DLD1 (cell line): Measurements from ENCODE around the gene TBC1D22A.

Experiments used
- in situ Hi-C: cut with HindIII; loops from 2 replicates; pipeline ENCODE4 v1.10.0; 2017; ENCODE audit warnings: low sequenced_read_pairs

Gene TBC1D22A

GRCh38 chr22:46829941-46830715 is 67.7 kb downstream of the TBC1D22A start:
- in situ Hi-C loops, result loop anchor here (5.0 kb wide), 1 partner anchor 57 kb away; no protein-coding TSS in a partner anchor

DNA sequence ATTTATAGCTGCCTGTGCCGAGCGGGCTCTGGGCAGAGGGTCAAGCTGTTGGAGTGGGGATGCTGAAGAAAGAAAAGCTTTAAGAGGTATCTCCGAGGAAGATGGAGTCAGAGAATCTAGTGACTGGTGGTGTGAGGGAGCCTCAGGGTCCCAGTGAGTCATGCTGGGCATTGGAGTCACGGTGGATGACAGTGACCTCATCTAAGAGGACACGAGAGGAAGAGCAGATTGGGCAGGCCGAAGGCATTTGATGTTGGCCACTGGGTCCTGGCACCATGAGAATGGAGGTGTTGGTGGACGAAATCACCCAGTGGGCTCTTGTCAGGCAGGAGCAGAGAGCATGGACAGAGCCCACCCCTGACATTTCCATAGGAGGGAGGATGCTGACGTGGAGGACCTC is 68.4 kb downstream of the TBC1D22A start:
- in situ Hi-C loops, result loop anchor here (5.0 kb wide), 1 partner anchor 56 kb away; no protein-coding TSS in a partner anchor

- in situ Hi-C loops, result loop anchor here (5.0 kb wide), 1 partner anchor 54 kb away; no protein-coding TSS in a partner anchor
These were observed 70.8 kb downstream of the TBC1D22A start for GRCh38 chr22:46833228-46833627.

- in situ Hi-C loops, result loop anchor here (5.0 kb wide), 1 partner anchor 53 kb away; no protein-coding TSS in a partner anchor
These were observed 71.7 kb downstream of the TBC1D22A start for GRCh38 chr22:46834021-46834737.

DNA sequence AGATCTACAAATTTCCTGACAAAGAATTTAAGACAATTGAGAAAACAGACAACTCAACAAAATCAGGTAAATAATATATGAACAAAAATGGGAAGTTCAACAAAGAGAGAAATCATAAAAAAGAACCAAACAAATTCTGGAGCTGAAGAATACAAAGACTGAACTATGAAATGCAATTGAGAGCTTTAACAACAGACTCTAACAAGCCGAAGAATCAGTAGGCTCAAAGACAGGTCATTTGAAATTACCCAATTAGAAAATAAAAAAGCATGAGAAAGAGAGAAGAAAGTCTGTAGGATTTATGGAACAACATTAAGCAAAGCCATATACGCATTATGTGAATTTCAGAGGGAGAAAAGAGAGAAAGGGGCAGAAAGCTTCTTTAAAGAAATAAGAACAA is 72.8 kb downstream of the TBC1D22A start:
- in situ Hi-C loops, result no loop called here

GRCh38 chr22:46835693-46836092 is 73.2 kb downstream of the TBC1D22A start:
- in situ Hi-C loops, result no loop called here

DNA sequence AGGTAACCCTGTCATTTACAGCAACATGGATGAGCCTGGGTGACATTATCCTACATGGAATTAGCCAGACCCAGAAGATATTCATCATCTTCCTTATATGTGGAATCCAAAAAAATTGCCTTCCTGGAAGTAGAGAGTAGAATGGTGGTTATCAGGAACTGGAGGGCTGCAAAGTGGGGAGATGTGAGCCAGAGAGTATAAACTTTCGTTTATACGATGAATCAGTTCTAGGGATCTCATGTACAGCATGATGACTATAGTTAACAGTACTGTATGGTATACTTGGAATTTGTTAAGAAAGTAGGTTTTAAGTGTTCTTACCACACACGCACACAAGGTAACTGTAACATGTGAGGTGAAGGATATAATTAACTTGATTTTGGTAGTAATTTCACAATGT is 79.1 kb downstream of the TBC1D22A start:
- in situ Hi-C loops, result no loop called here

- in situ Hi-C loops, result no loop called here
These were observed 80.2 kb downstream of the TBC1D22A start for GRCh38 chr22:46842606-46843005.

DNA sequence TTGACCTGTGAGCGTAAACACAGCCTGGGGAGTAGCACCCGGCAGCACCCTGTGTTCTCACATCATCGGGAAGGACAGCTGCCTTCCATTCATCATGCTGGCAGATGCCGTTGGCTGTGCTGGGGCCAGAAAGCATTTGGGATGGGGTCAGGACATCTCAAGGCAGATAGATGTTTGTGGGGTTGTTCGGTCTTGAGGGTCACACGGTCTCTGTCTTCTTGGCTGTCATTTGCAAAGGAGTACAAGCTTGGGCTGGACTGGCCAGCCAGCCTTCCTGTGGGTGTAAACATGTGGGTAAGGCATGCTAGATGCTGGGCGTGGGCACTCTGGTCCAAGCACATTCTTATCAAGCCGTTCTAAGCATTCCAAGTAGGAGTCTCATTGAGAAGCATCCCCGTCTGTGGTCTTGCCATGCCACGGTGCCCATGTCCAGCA is 81.4 kb downstream of the TBC1D22A start:
- in situ Hi-C loops, result no loop called here

GRCh38 chr22:46844606-46845210 is 82.3 kb downstream of the TBC1D22A start:
- in situ Hi-C loops, result no loop called here

DNA sequence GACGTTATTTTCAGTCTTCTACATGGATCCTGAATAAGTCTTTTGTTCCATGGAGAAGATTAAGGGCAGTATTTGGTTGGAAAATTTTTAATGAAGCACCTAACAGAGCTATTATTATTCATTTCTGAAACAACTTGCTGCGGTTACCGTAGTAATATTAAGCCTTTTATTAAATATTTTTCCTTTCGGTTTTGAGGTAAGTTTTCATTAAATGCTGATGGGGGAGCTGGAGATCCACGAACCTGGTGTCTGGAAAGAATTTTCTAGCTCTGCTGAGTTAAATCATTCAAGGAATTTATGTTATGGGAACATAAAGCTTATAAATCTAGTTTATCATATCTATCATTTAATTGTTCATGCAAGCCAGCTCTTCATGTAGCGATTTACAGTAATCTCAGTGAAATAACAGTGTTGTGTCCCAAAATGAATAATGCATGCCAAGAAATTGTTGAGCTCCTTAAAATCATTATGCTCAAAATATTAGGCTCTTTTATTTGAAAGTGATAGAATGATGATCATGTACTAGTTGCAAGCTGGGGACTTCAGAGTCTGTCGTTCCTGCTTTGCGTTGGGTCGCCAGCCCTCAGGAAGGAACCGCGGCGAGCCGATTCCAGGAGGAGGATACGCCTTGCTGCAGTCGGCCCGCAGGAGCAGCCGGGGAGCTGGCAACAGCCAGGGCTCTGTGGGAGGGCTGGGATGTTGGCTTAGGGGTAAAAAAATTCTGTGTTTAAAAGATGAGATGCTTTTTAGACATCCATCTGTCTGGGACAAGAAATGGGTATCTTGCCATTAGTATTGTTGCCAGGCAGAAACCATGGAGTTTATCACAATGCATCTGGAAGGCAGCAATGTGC is 83.1 kb downstream of the TBC1D22A start:
- in situ Hi-C loops, result no loop called here

DNA sequence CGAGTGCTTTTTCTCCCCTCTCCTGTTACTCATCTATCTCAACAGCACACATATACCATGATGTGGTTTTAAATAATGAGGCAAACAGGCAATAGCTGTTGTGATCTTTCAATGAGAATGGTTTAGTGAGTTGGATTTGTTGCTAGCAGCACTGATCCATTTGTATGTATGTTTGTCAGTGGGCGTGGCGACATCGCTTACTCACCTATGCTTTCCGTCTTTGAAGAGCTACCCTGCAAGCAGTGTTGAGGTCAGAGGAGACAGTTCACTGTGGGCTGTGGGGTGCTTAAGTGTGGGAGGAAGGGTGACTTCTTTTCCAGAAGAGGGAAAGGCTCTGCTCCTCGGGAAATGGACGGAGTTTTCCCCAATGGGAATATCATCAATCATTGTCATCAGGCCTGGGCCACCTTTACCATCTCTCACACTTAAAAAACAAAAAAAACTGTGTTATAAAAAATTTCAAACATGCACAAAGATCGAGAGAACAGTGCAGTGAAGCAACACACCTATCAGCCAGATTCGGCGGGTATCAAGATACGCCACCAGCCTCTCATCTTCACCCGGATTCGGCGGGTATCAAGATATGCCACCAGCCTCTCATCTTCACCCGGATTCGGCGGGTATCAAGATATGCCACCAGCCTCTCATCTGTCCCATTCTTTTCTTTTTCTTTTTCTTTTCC is 83.8 kb downstream of the TBC1D22A start:
- in situ Hi-C loops, result no loop called here

- in situ Hi-C loops, result no loop called here
These were observed 84.4 kb downstream of the TBC1D22A start for GRCh38 chr22:46846832-46847355.

DNA sequence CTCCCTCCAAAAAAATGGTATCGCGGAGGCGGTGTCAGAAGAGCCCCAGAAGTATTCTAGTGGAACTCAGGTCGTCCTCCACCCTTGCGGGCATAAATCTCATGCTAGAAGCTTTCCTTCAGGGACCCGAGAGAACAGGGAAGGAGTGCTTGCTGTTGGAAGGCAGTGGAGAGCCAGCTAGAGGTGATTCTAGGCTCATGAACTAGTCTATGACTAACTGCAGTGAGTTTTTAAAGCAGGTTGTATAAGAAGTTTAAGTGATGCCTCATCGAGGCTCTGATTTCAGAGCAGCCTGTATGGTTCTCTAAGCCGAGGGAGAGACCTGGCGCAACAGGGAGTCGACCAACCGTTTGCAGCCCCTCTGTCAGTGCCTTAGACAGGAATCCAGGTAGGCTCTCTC is 85.7 kb downstream of the TBC1D22A start:
- in situ Hi-C loops, result no loop called here

- in situ Hi-C loops, result no loop called here
These were observed 86.7 kb downstream of the TBC1D22A start for GRCh38 chr22:46849101-46849500.

DNA sequence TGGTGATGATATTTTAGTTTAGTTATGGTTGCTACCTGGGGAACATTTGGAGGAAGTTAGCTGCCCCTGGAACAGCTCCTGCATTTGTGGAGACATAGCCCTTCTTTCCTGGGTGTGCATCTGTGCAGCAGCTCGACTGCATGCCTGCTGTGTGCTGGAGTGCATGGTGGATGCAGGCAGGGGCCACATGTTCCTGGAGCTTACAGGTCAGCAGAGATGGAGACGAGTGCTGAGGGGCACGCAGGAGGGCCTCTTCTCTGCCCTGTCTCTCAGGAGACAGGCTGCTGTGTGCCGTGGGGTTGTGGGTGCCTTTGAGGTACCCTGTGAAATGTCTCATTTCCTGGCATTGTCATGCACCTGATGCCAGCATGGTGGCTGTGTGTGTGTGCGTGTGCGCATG is 87.5 kb downstream of the TBC1D22A start:
- in situ Hi-C loops, result no loop called here

- in situ Hi-C loops, result no loop called here
These were observed 88.9 kb downstream of the TBC1D22A start for GRCh38 chr22:46851311-46851710.

DNA sequence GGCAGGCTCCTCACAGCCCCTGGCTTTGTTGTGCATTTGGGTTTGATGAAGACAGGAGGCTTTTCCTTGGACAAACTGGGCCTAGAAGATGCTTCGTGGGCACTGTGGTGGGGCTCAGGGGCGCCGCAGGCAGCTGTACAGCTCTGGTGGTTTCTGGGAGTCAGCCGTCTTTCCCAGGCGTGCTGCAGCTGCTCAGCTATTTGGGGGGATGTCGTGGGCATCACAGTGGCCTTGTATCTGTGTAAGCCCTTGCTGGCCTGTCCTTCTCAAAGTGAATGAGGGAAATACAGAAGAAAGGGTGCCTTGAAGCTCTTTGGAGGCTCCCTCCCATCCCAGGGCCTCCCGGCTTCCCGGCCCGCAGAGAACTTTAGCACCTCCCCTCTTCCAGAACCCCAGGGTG is 89.5 kb downstream of the TBC1D22A start:
- in situ Hi-C loops, result no loop called here

DNA sequence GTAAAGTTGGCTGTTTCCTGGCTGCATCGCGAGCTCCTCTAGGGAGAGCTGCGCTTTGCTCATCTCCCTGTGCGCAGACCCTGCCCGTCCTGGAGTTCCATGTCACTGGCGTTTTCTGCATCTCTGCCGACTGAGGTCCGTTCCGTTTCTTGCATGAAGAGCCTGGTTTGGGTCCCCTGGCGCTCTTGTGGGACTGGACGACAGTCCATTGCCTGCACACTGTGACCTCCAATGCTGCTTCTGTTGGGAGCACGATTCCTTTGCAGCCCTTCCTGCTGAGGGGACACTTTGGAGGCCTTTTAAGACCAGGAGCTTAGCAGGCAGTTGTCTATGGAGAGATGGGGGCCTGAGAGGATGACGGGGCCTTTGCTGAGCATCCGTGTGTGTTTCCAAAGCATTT is 90.3 kb downstream of the TBC1D22A start:
- in situ Hi-C loops, result no loop called here

DNA sequence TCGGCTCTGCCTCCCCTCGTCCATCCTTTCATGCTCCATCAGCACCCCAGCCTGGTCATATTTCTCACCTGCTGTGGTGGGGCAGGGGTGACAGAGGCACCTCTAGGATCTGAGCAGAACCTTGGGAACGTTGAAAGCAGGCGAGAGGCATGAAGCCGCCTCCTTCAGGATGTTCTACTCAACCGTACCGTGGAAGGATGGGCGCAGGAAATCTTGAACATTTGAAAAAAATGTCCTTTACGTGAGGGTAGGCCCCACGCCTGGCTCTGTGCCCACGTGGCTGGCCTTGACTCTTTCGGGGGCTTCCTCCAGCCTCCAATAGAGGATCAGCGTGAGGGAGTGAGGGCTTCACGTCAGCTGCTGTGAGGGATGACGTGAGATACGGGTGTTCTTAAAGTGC is 90.7 kb downstream of the TBC1D22A start:
- in situ Hi-C loops, result no loop called here
